ENCODE results near the gene RIF1.

Gene RIF1

GRCh38 chr2:151438506-151438905 is 28.8 kb downstream of the RIF1 start:
- Histone ChIP-seq H3K4me3 (ENCODE audit: low read depth, low read length) (no peak overlapping the region), H3K9me3 (ENCODE audit: control insufficient read depth, insufficient read depth, low read depth, low read length) (no peaks in the 10 kb centered on the region), H3K27ac (ENCODE audit: extremely low read depth, low read depth, low read length) (no peak overlapping the region), H3K36me3 (ENCODE audit: control insufficient read depth in 2 of 2, insufficient read depth in 1 of 2, low read length in 2 of 2) (peaks cover 96 to 97% of the 10 kb centered on the region in 2 experiments), H3K4me1 (ENCODE audit: control insufficient read depth, insufficient read depth, low read length) (no peaks in the 10 kb centered on the region)
- TF ChIP-seq YY2 (tag by site-specific recombination; IDR thresholded peaks at IDR 0.05) (no peak), PRDM2 (tag by site-specific recombination; IDR thresholded peaks at IDR 0.05; ENCODE audit: borderline replicate concordance) (no peak), BCL11A (tag by site-specific recombination; IDR thresholded peaks at IDR 0.05; ENCODE audit: low read depth) (no peak), ZEB2 (tag by site-specific recombination; IDR thresholded peaks at IDR 0.05) (no peak), ZNF658 (tag by site-specific recombination; IDR thresholded peaks at IDR 0.05) (no peak), ZNF24 (tag by site-specific recombination; IDR thresholded peaks at IDR 0.05) (no peak), BCL6B (tag by site-specific recombination; IDR thresholded peaks at IDR 0.05) (no peak), SALL2 (tag by site-specific recombination; IDR thresholded peaks at IDR 0.05; ENCODE audit: borderline replicate concordance) (no peak), HOXD13 (CRISPR knock-in tag; IDR thresholded peaks at IDR 0.05; ENCODE audit: borderline replicate concordance) (no peak), ZNF555 (tag by site-specific recombination; conservative IDR thresholded peaks at IDR 0.05) (no peak), ZNF184 (tag by site-specific recombination; IDR thresholded peaks at IDR 0.05) (no peak), SETDB1 (IDR thresholded peaks at IDR 0.05; ENCODE audit: insufficient read length, low read length) (no peak), SP7 (tag by site-specific recombination; IDR thresholded peaks at IDR 0.05) (no peak), ZNF510 (tag by site-specific recombination; IDR thresholded peaks at IDR 0.05; ENCODE audit: insufficient replicate concordance) (no peak)
- POLR2A ChIA-PET: interaction anchor here (0.9 kb wide), 1 partner anchor 11 kb away, joined by 3 read pairs; no protein-coding TSS in a partner anchor
- CTCF ChIA-PET: interaction anchor here (0.7 to 1.2 kb wide), 3 partner anchors 16 to 395 kb away, joined by 3 to 4 read pairs (median 3); no protein-coding TSS in a partner anchor

- H3K4me1 ChIP-seq (ENCODE audit: control insufficient read depth, insufficient read depth, low read length): no peaks in the 10 kb centered on the region
- ChIA-PET CTCF (interaction anchor here (0.6 to 0.7 kb wide), 2 partner anchors 18 to 394 kb away, joined by 3 read pairs; no protein-coding TSS in a partner anchor), POLR2A (no interaction called here)
- H3K9me3 ChIP-seq (ENCODE audit: control insufficient read depth, insufficient read depth, low read depth, low read length): no peaks in the 10 kb centered on the region
- H3K27ac ChIP-seq (ENCODE audit: extremely low read depth, low read depth, low read length): no peak overlapping the region
- H3K4me3 ChIP-seq (ENCODE audit: low read depth, low read length): no peak overlapping the region
- peaks cover 92 to 97% of the 10 kb centered on the region in 2 experiments for H3K36me3 ChIP-seq (ENCODE audit: control insufficient read depth in 2 of 2, insufficient read depth in 1 of 2, low read length in 2 of 2)
- no peak for TF ChIP-seq SALL2 (tag by site-specific recombination; IDR thresholded peaks at IDR 0.05; ENCODE audit: borderline replicate concordance)
- no peak for TF ChIP-seq ZNF830 (tag by site-specific recombination; IDR thresholded peaks at IDR 0.05; ENCODE audit: low read depth)
- TF ChIP-seq HIC1 (tag by site-specific recombination; IDR thresholded peaks at IDR 0.05): no peak
- no peak for TF ChIP-seq SP7 (tag by site-specific recombination; IDR thresholded peaks at IDR 0.05)
- no peak for TF ChIP-seq ZNF843 (tag by site-specific recombination; IDR thresholded peaks at IDR 0.05)
- TF ChIP-seq ZNF548 (tag by site-specific recombination; IDR thresholded peaks at IDR 0.05): no peak
- TF ChIP-seq ZNF140 (tag by site-specific recombination; IDR thresholded peaks at IDR 0.05): no peak
These were observed 29.4 kb downstream of the RIF1 start for GRCh38 chr2:151439127-151439526.

All from HEK293 (cell line).